Measurements from ENCODE around the gene PSTPIP2. TPM values are rescaled to one million over a fixed set of nuclear protein-coding genes. Genes with fewer than 3 reads are reported as not detected.
A peak's percentile ranks its signal among the peaks of the same experiment; 100 is the strongest.

PSTPIP2 gene
- total and polyA plus RNA-seq, 10 donors = 18.3 to 153 (median 117) TPM

DNA sequence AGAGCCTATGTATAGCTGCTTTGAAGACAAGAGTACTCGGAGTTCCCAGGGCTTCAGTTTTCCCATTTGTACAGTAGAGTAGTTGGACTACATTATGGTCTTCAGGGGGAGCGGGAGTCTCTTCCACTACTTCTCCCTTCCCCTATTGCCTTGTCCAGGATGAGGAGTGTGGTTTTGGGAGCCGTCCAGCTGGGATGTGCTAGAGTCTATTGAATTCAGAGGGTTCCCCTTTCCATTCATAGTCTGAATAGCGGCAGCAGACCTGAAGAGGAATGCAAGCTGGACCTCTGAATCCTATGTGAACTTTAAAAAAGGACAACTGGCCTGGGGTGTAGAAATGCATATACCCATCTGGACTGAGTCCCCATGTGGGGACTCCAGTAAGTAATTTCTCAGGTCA is 61.4 kb downstream of the PSTPIP2 start:
- no peak for DNase-seq
- no peaks in the 10 kb centered on the region for H3K9me3 ChIP-seq
- intact Hi-C loops (cut with DNase I; ENCODE audit: low total_unique reads) = no loop called here
- H3K4me1 ChIP-seq = peaks cover 0 to 66% (median 29%) of the 10 kb centered on the region in 6 donors
- H3K36me3 ChIP-seq = peaks cover 0 to 88% (median 26%) of the 10 kb centered on the region in 6 donors
- peak overlapping the region in 6 of 8 donors; percentile 64 to 88 (median 83) for H3K27ac ChIP-seq
- WGBS, 5 donors = 56 to 83% (median 70%) methylated on average over 4 of the region's 4 CpGs
- TF ChIP-seq, protein P1, sequence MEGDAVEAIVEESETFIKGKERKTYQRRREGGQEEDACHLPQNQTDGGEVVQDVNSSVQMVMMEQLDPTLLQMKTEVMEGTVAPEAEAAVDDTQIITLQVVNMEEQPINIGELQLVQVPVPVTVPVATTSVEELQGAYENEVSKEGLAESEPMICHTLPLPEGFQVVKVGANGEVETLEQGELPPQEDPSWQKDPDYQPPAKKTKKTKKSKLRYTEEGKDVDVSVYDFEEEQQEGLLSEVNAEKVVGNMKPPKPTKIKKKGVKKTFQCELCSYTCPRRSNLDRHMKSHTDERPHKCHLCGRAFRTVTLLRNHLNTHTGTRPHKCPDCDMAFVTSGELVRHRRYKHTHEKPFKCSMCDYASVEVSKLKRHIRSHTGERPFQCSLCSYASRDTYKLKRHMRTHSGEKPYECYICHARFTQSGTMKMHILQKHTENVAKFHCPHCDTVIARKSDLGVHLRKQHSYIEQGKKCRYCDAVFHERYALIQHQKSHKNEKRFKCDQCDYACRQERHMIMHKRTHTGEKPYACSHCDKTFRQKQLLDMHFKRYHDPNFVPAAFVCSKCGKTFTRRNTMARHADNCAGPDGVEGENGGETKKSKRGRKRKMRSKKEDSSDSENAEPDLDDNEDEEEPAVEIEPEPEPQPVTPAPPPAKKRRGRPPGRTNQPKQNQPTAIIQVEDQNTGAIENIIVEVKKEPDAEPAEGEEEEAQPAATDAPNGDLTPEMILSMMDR (IDR thresholded peaks at IDR 0.05 in 8 of 11, conservative IDR thresholded peaks at IDR 0.05 in 3 of 11) = no peak
- TF ChIP-seq POLR2A (IDR thresholded peaks at IDR 0.05) (no peak), POLR2AphosphoS5 (IDR thresholded peaks at IDR 0.05) (no peak)
- H3K4me3 ChIP-seq = no peak overlapping the region
- H3K27me3 ChIP-seq (replicated peaks in 1 of 7) = no peaks in the 10 kb centered on the region

DNA sequence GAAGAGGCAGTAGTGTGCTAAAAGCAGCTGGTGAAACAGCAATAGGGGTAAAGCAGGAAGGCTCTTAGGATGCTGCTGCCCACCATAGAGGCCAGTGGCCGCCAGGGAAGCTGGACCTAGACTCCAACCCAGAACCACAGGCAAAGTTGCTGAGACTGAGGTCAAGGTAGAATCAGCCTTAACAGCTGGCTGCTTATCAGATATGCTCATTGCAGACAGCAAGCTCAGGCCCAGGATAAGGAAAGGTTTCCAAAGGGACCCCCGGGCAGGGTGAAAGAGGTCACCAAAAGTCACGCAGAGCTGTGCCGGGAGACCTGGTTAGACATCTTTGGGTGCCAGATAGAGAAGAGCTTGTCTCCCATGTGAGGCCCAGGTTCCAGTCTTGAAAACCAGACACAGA is 62.0 kb downstream of the PSTPIP2 start:
- peak in 1 of 3 donors; percentile 8 for TF ChIP-seq POLR2AphosphoS5 (IDR thresholded peaks at IDR 0.05)
- TF ChIP-seq, protein P1 (IDR thresholded peaks at IDR 0.05 in 8 of 11, conservative IDR thresholded peaks at IDR 0.05 in 3 of 11) = no peak
- no peak for TF ChIP-seq POLR2A (IDR thresholded peaks at IDR 0.05)
- intact Hi-C loops (cut with DNase I; ENCODE audit: low total_unique reads) = no loop called here
- Histone ChIP-seq H3K9me3 (no peaks in the 10 kb centered on the region), H3K27ac (peak overlapping the region in 7 of 8 donors; percentile 53 to 88 (median 82)), H3K36me3 (peaks cover 0 to 88% (median 21%) of the 10 kb centered on the region in 6 donors), H3K27me3 (replicated peaks in 1 of 7) (no peaks in the 10 kb centered on the region), H3K4me1 (peaks cover 0 to 66% (median 29%) of the 10 kb centered on the region in 6 donors), H3K4me3 (peak overlapping the region in 1 of 8 donors; percentile 21)
- no peak for DNase-seq
- 88 to 95% (median 93%) methylated on average over 4 of the region's 4 CpGs for WGBS, 5 donors

DNA sequence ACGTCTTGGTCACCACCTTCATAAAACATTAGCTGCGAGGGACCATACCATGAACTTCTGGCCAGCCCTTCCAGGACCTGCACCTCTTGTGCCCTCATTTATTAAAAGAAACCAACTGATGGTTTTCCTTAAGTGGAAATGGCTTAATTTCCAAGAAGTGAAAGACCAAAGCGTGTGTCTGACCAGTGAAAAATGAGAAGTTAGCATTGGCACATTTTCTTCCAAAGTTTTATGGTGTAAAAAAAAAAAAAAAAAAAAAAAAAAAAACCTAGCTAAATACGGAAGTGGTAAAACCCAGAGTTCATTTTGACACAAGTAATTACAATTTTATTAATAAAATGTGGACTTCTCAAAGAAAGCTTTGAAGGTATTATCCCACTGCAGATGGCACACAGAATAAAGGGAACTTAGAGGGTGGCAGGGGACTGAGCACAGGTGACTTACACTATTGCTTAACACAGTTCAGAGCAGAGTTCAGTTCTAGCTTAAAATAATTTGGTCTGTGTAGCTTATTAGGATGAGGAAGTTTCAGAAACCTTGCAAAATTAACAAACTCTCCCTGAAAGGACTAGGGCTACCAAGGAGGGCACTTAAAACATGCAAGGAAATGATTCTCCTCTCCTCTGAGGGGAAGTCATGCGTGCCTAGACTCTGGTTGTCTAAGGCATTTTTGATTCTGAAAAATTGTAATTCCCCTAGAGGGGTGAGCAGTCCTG is 62.8 kb downstream of the PSTPIP2 start:
- intact Hi-C loops (cut with DNase I; ENCODE audit: low total_unique reads) = no loop called here
- Histone ChIP-seq H3K9me3 (no peaks in the 10 kb centered on the region), H3K4me1 (peaks cover 0 to 60% (median 27%) of the 10 kb centered on the region in 6 donors), H3K27me3 (replicated peaks in 1 of 7) (no peaks in the 10 kb centered on the region), H3K27ac (peak overlapping the region in 7 of 8 donors; percentile 53 to 88 (median 82)), H3K36me3 (peaks cover 0 to 88% (median 21%) of the 10 kb centered on the region in 6 donors), H3K4me3 (peak overlapping the region in 1 of 8 donors; percentile 21)
- DNase-seq = no peak
- WGBS, 5 donors = 49 to 65% (median 59%) methylated on average over 5 of the region's 5 CpGs
- TF ChIP-seq POLR2A (IDR thresholded peaks at IDR 0.05) (no peak), POLR2AphosphoS5 (IDR thresholded peaks at IDR 0.05) (no peak)
- TF ChIP-seq, protein P1 (IDR thresholded peaks at IDR 0.05 in 8 of 11, conservative IDR thresholded peaks at IDR 0.05 in 3 of 11) = no peak

DNA sequence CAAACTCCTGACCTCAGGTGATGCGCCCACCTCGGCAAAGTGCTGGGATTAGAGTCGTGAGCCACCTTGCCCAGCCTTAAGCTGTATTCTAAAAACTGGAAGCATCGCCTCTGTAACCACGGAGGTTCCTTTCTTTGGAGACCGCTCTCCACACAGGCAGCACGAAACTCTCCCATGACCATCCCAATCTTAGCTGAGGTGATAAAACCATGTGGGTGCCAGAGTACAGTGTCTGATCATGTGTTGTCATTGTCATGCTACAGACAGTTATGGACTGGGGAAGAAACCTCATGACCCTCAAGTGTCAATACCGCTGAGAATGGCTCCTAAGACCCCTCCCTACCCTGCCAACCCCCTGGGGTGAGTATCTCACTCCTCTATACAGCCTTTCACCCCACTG is 63.5 kb downstream of the PSTPIP2 start:
- peak overlapping the region in 1 of 8 donors; percentile 2 for H3K4me3 ChIP-seq
- H3K9me3 ChIP-seq = no peaks in the 10 kb centered on the region
- TF ChIP-seq POLR2AphosphoS5 (IDR thresholded peaks at IDR 0.05) (no peak), POLR2A (IDR thresholded peaks at IDR 0.05) (no peak)
- TF ChIP-seq, protein P1 (IDR thresholded peaks at IDR 0.05 in 8 of 11, conservative IDR thresholded peaks at IDR 0.05 in 3 of 11) = no peak
- 86 to 94% (median 90%) methylated on average over 8 of the region's 8 CpGs for WGBS, 5 donors
- intact Hi-C loops (cut with DNase I; ENCODE audit: low total_unique reads) = no loop called here
- H3K4me1 ChIP-seq = peaks cover 0 to 53% (median 22%) of the 10 kb centered on the region in 6 donors
- no peak for DNase-seq
- H3K27ac ChIP-seq = peak overlapping the region in 6 of 8 donors; percentile 64 to 88 (median 83)
- no peaks in the 10 kb centered on the region for H3K27me3 ChIP-seq (replicated peaks in 1 of 7)
- peaks cover 0 to 88% (median 21%) of the 10 kb centered on the region in 6 donors for H3K36me3 ChIP-seq

All from spleen (tissue), 11 donors.